Sigmoid colon (tissue), 7 donors: ENCODE measurements around the gene OR14I1. TPM values are rescaled to one million over a fixed set of nuclear protein-coding genes. Genes with fewer than 3 reads are reported as not detected.

Source experiments
- DNase-seq: peaks from one replicate; pipeline ENCODE4 v3.0.0-alpha.2; 2019
- H3K27ac ChIP-seq, 4 donors: fragments of 200-600 bp; sonication (generic); one replicate each; pipeline ENCODE4 v1.5.1; 2016 to 2019; ENCODE audit warnings: mild to moderate bottlenecking in 1 of 4
- H3K27me3 ChIP-seq, 3 donors: fragments of 200-600 bp; sonication (generic); one replicate each; pipeline ENCODE4 v1.5.1; 2019; ENCODE audit warnings: mild to moderate bottlenecking in 1 of 3
- H3K36me3 ChIP-seq, 4 donors: fragments of 200-600 bp; sonication (generic); one replicate each; pipeline ENCODE4 v1.5.1; 2016 to 2019
- H3K4me1 ChIP-seq, 4 donors: fragments of 200-600 bp; sonication (generic); one replicate each; pipeline ENCODE4 v1.5.1; 2017 to 2019
- H3K4me3 ChIP-seq, 4 donors: fragments of 200-600 bp; sonication (generic); one replicate each; pipeline ENCODE4 v1.5.1; 2017 to 2019; ENCODE audit warnings: mild to moderate bottlenecking in 2 of 4, moderate library complexity in 1 of 4
- H3K9me3 ChIP-seq, 4 donors: fragments of 200-600 bp in 3 of 4; sonication (generic) in 3 of 4; one replicate each; pipeline versions ENCODE4 v1.5.1 to v1.6.1; 2013 to 2019
- EP300 ChIP-seq, 4 donors: sonication (generic); formaldehyde crosslinking; IDR thresholded peaks; one replicate each; pipeline ENCODE4 v1.6.1; 2017; ENCODE audit warnings: antibody characterized with exemption in 4 of 4
- POLR2A ChIP-seq, 2 donors: fragments of 450-650 bp; IDR thresholded peaks; one replicate each; pipeline ENCODE4 v1.6.1; 2016; ENCODE audit warnings: antibody characterized with exemption in 2 of 2, mild to moderate bottlenecking in 2 of 2, moderate library complexity in 2 of 2
- POLR2AphosphoS5 ChIP-seq, 4 donors: sonication (generic); formaldehyde crosslinking; IDR thresholded peaks; one replicate each; pipeline ENCODE4 v1.6.1; 2017; ENCODE audit warnings: antibody characterized with exemption in 4 of 4
- WGBS, 2 donors: extraction: QIAGEN DNeasy Blood & Tissue Kit; methylation state at CpG; one replicate each; pipeline ENCODE4 v1.1.7; 2013; 5-methylcytosine and 5-hydroxymethylcytosine counted together
- intact Hi-C: fragments of 100-400 bp; cut with DNase I; formaldehyde crosslinking; loops from one replicate; pipeline ENCODE4 v1.15.1; 2023
- polyA plus RNA-seq, 3 donors: library from polyadenylated mRNA; stranded (reverse); fragments of 200-250 nt; gene quantifications; one replicate each; pipeline ENCODE4 v1.2.3, GENCODE V29; 2013
- total RNA-seq, 4 donors: library from RNA; depleted of rRNA; stranded (reverse); fragments of >200 nt; gene quantifications; one replicate each; pipeline ENCODE4 v1.1.0, GENCODE V29; 2016
- TF ChIP-seq, protein P1 (sequence below), 4 experiments: fragments of 450-650 bp in 3 of 4; fragments of 200-600 bp in 1 of 4; IDR thresholded peaks; one replicate each; pipeline ENCODE4 v1.5.1; 2016 to 2019; ENCODE audit warnings: antibody characterized with exemption in 4 of 4, mild to moderate bottlenecking in 3 of 4, moderate library complexity in 2 of 4
- donor health status: healthy with polysubstance abuse.
- donor health status: Bipolar disorder and iron deficiency.
- donor health status: healthy.

The OR14I1 gene
- total and polyA plus RNA-seq, 7 donors, result not detected

GRCh38 chr1:248730507-248731335 lies 28.2 kb upstream of the OR14I1 start:
- WGBS, 2 donors, result 82 to 85% methylated on average over 13 of the region's 13 CpGs
- Histone ChIP-seq H3K27ac (no peak overlapping the region), H3K4me3 (no peak overlapping the region), H3K27me3 (no peaks in the 10 kb centered on the region), H3K9me3 (peaks cover 0 to 4% (median 0%) of the 10 kb centered on the region in 4 donors), H3K36me3 (no peaks in the 10 kb centered on the region), H3K4me1 (no peaks in the 10 kb centered on the region)
- DNase-seq, result no peak
- TF ChIP-seq EP300 (IDR thresholded peaks at IDR 0.05) (no peak), POLR2A (IDR thresholded peaks at IDR 0.05) (no peak), POLR2AphosphoS5 (IDR thresholded peaks at IDR 0.05) (no peak)
- TF ChIP-seq, protein P1, sequence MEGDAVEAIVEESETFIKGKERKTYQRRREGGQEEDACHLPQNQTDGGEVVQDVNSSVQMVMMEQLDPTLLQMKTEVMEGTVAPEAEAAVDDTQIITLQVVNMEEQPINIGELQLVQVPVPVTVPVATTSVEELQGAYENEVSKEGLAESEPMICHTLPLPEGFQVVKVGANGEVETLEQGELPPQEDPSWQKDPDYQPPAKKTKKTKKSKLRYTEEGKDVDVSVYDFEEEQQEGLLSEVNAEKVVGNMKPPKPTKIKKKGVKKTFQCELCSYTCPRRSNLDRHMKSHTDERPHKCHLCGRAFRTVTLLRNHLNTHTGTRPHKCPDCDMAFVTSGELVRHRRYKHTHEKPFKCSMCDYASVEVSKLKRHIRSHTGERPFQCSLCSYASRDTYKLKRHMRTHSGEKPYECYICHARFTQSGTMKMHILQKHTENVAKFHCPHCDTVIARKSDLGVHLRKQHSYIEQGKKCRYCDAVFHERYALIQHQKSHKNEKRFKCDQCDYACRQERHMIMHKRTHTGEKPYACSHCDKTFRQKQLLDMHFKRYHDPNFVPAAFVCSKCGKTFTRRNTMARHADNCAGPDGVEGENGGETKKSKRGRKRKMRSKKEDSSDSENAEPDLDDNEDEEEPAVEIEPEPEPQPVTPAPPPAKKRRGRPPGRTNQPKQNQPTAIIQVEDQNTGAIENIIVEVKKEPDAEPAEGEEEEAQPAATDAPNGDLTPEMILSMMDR (IDR thresholded peaks at IDR 0.05), result no peak
- intact Hi-C loops, result no loop called here

DNA sequence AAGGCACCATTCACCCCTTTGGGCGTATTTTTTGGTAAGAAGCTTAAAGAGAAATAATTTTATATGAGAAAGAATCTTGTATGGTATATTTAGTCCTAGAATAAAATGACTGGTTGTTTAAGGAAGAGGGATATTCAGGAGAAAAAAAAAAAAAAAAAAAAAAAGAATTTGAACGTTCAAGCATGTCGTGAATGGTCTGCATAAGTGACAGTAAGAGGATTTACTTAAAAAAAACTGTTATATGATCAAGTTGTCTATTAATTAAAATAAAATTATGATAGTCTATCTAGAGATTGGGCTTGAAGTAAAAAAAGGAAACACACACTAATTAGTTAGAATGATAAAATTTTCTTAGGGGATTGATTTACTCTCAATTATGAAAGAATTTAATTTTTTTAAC lies 11.7 kb upstream of the OR14I1 start:
- Histone ChIP-seq H3K27me3 (no peaks in the 10 kb centered on the region), H3K9me3 (peaks cover 0 to 7% (median 0%) of the 10 kb centered on the region in 4 donors), H3K4me3 (no peak overlapping the region), H3K27ac (no peak overlapping the region), H3K36me3 (no peaks in the 10 kb centered on the region), H3K4me1 (no peaks in the 10 kb centered on the region)
- 50 to 59% methylated on average over 3 of the region's 3 CpGs for WGBS, 2 donors
- DNase-seq, result no peak
- TF ChIP-seq EP300 (IDR thresholded peaks at IDR 0.05), result no peak
- TF ChIP-seq POLR2A (IDR thresholded peaks at IDR 0.05), result no peak
- no peak for TF ChIP-seq POLR2AphosphoS5 (IDR thresholded peaks at IDR 0.05)
- TF ChIP-seq, protein P1 (IDR thresholded peaks at IDR 0.05), result no peak
- intact Hi-C loops, result no loop called here

- DNase-seq, result no peak
- Histone ChIP-seq H3K27me3 (no peaks in the 10 kb centered on the region), H3K36me3 (no peaks in the 10 kb centered on the region), H3K9me3 (peaks cover 0 to 7% (median 0%) of the 10 kb centered on the region in 4 donors), H3K27ac (no peak overlapping the region), H3K4me1 (no peaks in the 10 kb centered on the region), H3K4me3 (no peak overlapping the region)
- intact Hi-C loops, result no loop called here
- 78 to 92% methylated on average over 4 of the region's 4 CpGs for WGBS, 2 donors
- no peak for TF ChIP-seq EP300 (IDR thresholded peaks at IDR 0.05)
- TF ChIP-seq POLR2AphosphoS5 (IDR thresholded peaks at IDR 0.05), result no peak
- no peak for TF ChIP-seq POLR2A (IDR thresholded peaks at IDR 0.05)
- TF ChIP-seq, protein P1 (IDR thresholded peaks at IDR 0.05), result no peak
These were observed 7.8 kb upstream of the OR14I1 start for GRCh38 chr1:248710305-248710900.

- Histone ChIP-seq H3K4me1 (no peaks in the 10 kb centered on the region), H3K27ac (no peak overlapping the region), H3K9me3 (no peaks in the 10 kb centered on the region), H3K4me3 (no peak overlapping the region), H3K27me3 (no peaks in the 10 kb centered on the region), H3K36me3 (no peaks in the 10 kb centered on the region)
- TF ChIP-seq, protein P1 (IDR thresholded peaks at IDR 0.05), result no peak
- TF ChIP-seq POLR2AphosphoS5 (IDR thresholded peaks at IDR 0.05) (no peak), EP300 (IDR thresholded peaks at IDR 0.05) (no peak), POLR2A (IDR thresholded peaks at IDR 0.05) (no peak)
- intact Hi-C loops, result no loop called here
- 19 to 61% methylated on average over 2 of the region's 2 CpGs for WGBS, 2 donors
- no peak for DNase-seq
These were observed 2.0 kb upstream of the OR14I1 start for GRCh38 chr1:248704606-248705005.
